ENCODE results near the gene PLA2G6. TPM values are rescaled to one million over a fixed set of nuclear protein-coding genes. Genes with fewer than 3 reads are reported as not detected.

The PLA2G6 gene
- total RNA-seq, 2 experiments from 2014 or later: 33.9 to 83.9 TPM

GRCh38 chr22:38139901-38140300 is 41.7 kb downstream of the PLA2G6 start:
- no peak for DNase-seq (ENCODE audit: low spot score)
- Histone ChIP-seq H3K27ac (ENCODE audit: low read depth, low read length, poor library complexity, severe bottlenecking) (no peak overlapping the region), H3K4me2 (ENCODE audit: low read length) (no peak overlapping the region), H3K79me2 (ENCODE audit: insufficient read depth, low read depth, low read length) (no peaks in the 10 kb centered on the region), H2AFZ (ENCODE audit: low read length) (no peak overlapping the region), H3K36me3 (ENCODE audit: insufficient read depth, low read length) (peaks cover 14% of the 10 kb centered on the region; the same call in 1 of the 2 replicates), H3K4me1 (ENCODE audit: insufficient read depth, low read length, poor library complexity, severe bottlenecking) (no peaks in the 10 kb centered on the region), H3K9me3 (ENCODE audit: low read length) (no peaks in the 10 kb centered on the region), H3K4me3 (ENCODE audit: low read depth, low read length, poor library complexity, severe bottlenecking) (no peak overlapping the region), H3K9me2 (ENCODE audit: insufficient read depth, low read length) (no peaks in the 10 kb centered on the region), H4K20me1 (ENCODE audit: insufficient read depth, low read length) (no peaks in the 10 kb centered on the region)
- intact Hi-C loops (cut with micrococcal nuclease; ENCODE audit: unreplicated experiment): no loop called here
- ChIA-PET POLR2A (no interaction called here), CTCF (ENCODE audit: unreplicated experiment) (no interaction called here)
- no TSS peak for BruUV-seq (replicated peaks)
- TF ChIP-seq CTCF (conservative IDR thresholded peaks at IDR 0.05; ENCODE audit: low read length): no peak
- TF ChIP-seq EZH2phosphoT487 (IDR thresholded peaks at IDR 0.05; ENCODE audit: borderline replicate concordance, low read depth, low read length): no peak

- H3K79me2 ChIP-seq (ENCODE audit: insufficient read depth, low read depth, low read length): no peaks in the 10 kb centered on the region
- no peaks in the 10 kb centered on the region for H4K20me1 ChIP-seq (ENCODE audit: insufficient read depth, low read length)
- TF ChIP-seq EZH2phosphoT487 (IDR thresholded peaks at IDR 0.05; ENCODE audit: borderline replicate concordance, low read depth, low read length) (no peak), CTCF (conservative IDR thresholded peaks at IDR 0.05; ENCODE audit: low read length) (no peak)
- POLR2A ChIA-PET: no interaction called here
- H3K4me2 ChIP-seq (ENCODE audit: low read length): no peak overlapping the region
- BruUV-seq (replicated peaks): no TSS peak
- no peak overlapping the region for H3K4me3 ChIP-seq (ENCODE audit: low read depth, low read length, poor library complexity, severe bottlenecking)
- H2AFZ ChIP-seq (ENCODE audit: low read length): no peak overlapping the region
- CTCF ChIA-PET (ENCODE audit: unreplicated experiment): interaction anchor here (0.6 kb wide), 1 partner anchor 209 kb away, joined by 3 read pairs; no protein-coding TSS in a partner anchor
- H3K27ac ChIP-seq (ENCODE audit: low read depth, low read length, poor library complexity, severe bottlenecking): no peak overlapping the region
- H3K4me1 ChIP-seq (ENCODE audit: insufficient read depth, low read length, poor library complexity, severe bottlenecking): no peaks in the 10 kb centered on the region
- peaks cover 14% of the 10 kb centered on the region; the same call in 1 of the 2 replicates for H3K36me3 ChIP-seq (ENCODE audit: insufficient read depth, low read length)
- H3K9me3 ChIP-seq (ENCODE audit: low read length): no peaks in the 10 kb centered on the region
- no peaks in the 10 kb centered on the region for H3K9me2 ChIP-seq (ENCODE audit: insufficient read depth, low read length)
- no peak for DNase-seq (ENCODE audit: low spot score)
- intact Hi-C loops (cut with micrococcal nuclease; ENCODE audit: unreplicated experiment): no loop called here
Measured at GRCh38 chr22:38138961-38139360, 42.7 kb downstream of the PLA2G6 start.

- peaks cover 9% of the 10 kb centered on the region; the same call in 1 of the 2 replicates for H3K36me3 ChIP-seq (ENCODE audit: insufficient read depth, low read length)
- no peak overlapping the region for H3K4me3 ChIP-seq (ENCODE audit: low read depth, low read length, poor library complexity, severe bottlenecking)
- DNase-seq (ENCODE audit: low spot score): no peak
- H3K4me1 ChIP-seq (ENCODE audit: insufficient read depth, low read length, poor library complexity, severe bottlenecking): no peaks in the 10 kb centered on the region
- H3K9me2 ChIP-seq (ENCODE audit: insufficient read depth, low read length): no peaks in the 10 kb centered on the region
- BruUV-seq (replicated peaks): no TSS peak
- H3K27ac ChIP-seq (ENCODE audit: low read depth, low read length, poor library complexity, severe bottlenecking): no peak overlapping the region
- CTCF ChIA-PET (ENCODE audit: unreplicated experiment): no interaction called here
- no peaks in the 10 kb centered on the region for H4K20me1 ChIP-seq (ENCODE audit: insufficient read depth, low read length)
- H3K9me3 ChIP-seq (ENCODE audit: low read length): no peaks in the 10 kb centered on the region
- no peaks in the 10 kb centered on the region for H3K79me2 ChIP-seq (ENCODE audit: insufficient read depth, low read depth, low read length)
- TF ChIP-seq CTCF (conservative IDR thresholded peaks at IDR 0.05; ENCODE audit: low read length) (no peak), EZH2phosphoT487 (IDR thresholded peaks at IDR 0.05; ENCODE audit: borderline replicate concordance, low read depth, low read length) (no peak)
- no peak overlapping the region for H3K4me2 ChIP-seq (ENCODE audit: low read length)
- intact Hi-C loops (cut with micrococcal nuclease; ENCODE audit: unreplicated experiment): no loop called here
- H2AFZ ChIP-seq (ENCODE audit: low read length): no peak overlapping the region
- POLR2A ChIA-PET: no interaction called here
Measured at GRCh38 chr22:38137876-38138687, 43.5 kb downstream of the PLA2G6 start.

Measured in OCI-LY7 (cell line).